Measurements from ENCODE around the gene CCDC81.

GRCh38 chr11:86442827-86443226, 68.1 kb downstream of the CCDC81 start:
- TF ChIP-seq CTCF (IDR thresholded peaks at IDR 0.05) (no peak), RAD21 (conservative IDR thresholded peaks at IDR 0.05 in 1 of 2, IDR thresholded peaks at IDR 0.05 in 1 of 2) (no peak), MYC (IDR thresholded peaks at IDR 0.05; ENCODE audit: borderline replicate concordance, low read length) (no peak), POLR2A (IDR thresholded peaks at IDR 0.05; ENCODE audit: low read length) (no peak), MAZ (IDR thresholded peaks at IDR 0.05; ENCODE audit: borderline replicate concordance, low read depth, low read length) (no peak), PHF8 (IDR thresholded peaks at IDR 0.05; ENCODE audit: borderline replicate concordance, low read depth) (no peak), JUNB (IDR thresholded peaks at IDR 0.05) (no peak), BHLHE40 (IDR thresholded peaks at IDR 0.05; ENCODE audit: low read depth, low read length) (no peak), KDM5A (IDR thresholded peaks at IDR 0.05) (no peak), CHD2 (IDR thresholded peaks at IDR 0.05; ENCODE audit: low read length, partially characterized antibody) (no peak), EP300 (IDR thresholded peaks at IDR 0.05) (no peak)
